ENCODE data around the gene GDI1.

GRCh38 chrX:154476821-154477220, 39.9 kb downstream of the GDI1 start:
- no peak for TF ChIP-seq SUZ12 (IDR thresholded peaks at IDR 0.05; ENCODE audit: extremely low read depth, insufficient read depth, insufficient read length)
- no peak for TF ChIP-seq YY1 (IDR thresholded peaks at IDR 0.05; ENCODE audit: insufficient read depth, insufficient read length)
- no peak for TF ChIP-seq ZNF274 (IDR thresholded peaks at IDR 0.05; ENCODE audit: low read depth, low read length)
